Suprapubic skin (tissue), 4 donors: ENCODE measurements around the gene TMOD1.

Experiments used
- CTCF ChIP-seq, 2 donors: fragments of 200-600 bp in 1 of 2; fragments of 450-650 bp in 1 of 2; sonication (generic) in 1 of 2; IDR thresholded peaks; one replicate each; pipeline ENCODE4 v1.5.1; 2016 to 2019; ENCODE audit warnings: antibody characterized with exemption in 2 of 2, mild to moderate bottlenecking in 1 of 2, moderate library complexity in 1 of 2
- POLR2A ChIP-seq, 2 donors: fragments of 450-650 bp; IDR thresholded peaks; one replicate each; pipeline ENCODE4 v1.6.1; 2017; ENCODE audit warnings: antibody characterized with exemption in 2 of 2, mild to moderate bottlenecking in 2 of 2, moderate library complexity in 2 of 2
- POLR2AphosphoS5 ChIP-seq, 3 donors: sonication (generic); formaldehyde crosslinking; IDR thresholded peaks; one replicate each; pipeline ENCODE4 v1.6.1; 2017; ENCODE audit warnings: antibody characterized with exemption in 3 of 3

DNA sequence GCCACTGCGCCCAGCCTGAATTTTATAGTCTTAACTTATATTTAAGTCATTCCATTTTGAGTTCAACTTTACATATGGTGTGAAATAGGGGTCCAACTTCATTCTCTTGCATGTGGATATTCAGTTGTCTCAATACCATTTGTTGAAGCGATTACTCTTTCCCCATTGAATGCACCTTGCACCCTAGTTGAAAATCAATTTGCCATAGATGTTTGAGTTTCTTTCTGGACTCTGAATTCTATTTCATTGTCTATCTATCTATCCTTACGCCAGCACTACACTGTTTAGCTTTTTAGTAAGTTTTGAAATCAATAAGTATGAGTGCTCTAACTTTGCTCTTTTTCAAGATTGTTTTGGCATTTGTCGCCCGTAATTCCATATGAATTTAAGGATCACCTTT lies 49.8 kb downstream of the TMOD1 start:
- TF ChIP-seq CTCF (IDR thresholded peaks at IDR 0.05) (no peak), POLR2A (IDR thresholded peaks at IDR 0.05) (no peak), POLR2AphosphoS5 (IDR thresholded peaks at IDR 0.05) (no peak)
